Activated naive CD4-positive, alpha-beta T cell treated with anti-CD3 and anti-CD28 coated beads for 36 hours (primary cell): ENCODE data around the gene MEIOB. TPM values are rescaled to one million over a fixed set of nuclear protein-coding genes. Genes with fewer than 3 reads are reported as not detected.
A peak's percentile ranks its signal among the peaks of the same experiment; 100 is the strongest.

ENCODE experiments used
- CTCF ChIA-PET: fragments of 350-600 bp; sonication (Branson Sonifier 250); formaldehyde crosslinking; loops from one replicate; lab custom pipeline; 2021; ENCODE audit warnings: antibody characterized with exemption; lab: Charles Lee
- DNase-seq: peaks from one replicate; pipeline ENCODE4 v3.0.0-alpha.2; 2020
- H3K27ac Mint-ChIP-seq: one replicate; pipeline ENCODE4 v1.8.0; 2021; ENCODE audit warnings: mild to moderate bottlenecking, mixed read lengths
- H3K27me3 Mint-ChIP-seq: one replicate; pipeline ENCODE4 v1.8.0; 2021; ENCODE audit warnings: low read depth, mixed read lengths
- H3K36me3 Mint-ChIP-seq: one replicate; pipeline ENCODE4 v1.8.0; 2021; ENCODE audit warnings: low read depth, mixed read lengths
- H3K4me1 Mint-ChIP-seq: one replicate; pipeline ENCODE4 v1.8.0; 2021; ENCODE audit warnings: low read depth, mixed read lengths
- H3K4me3 Mint-ChIP-seq: one replicate; pipeline ENCODE4 v1.8.0; 2021; ENCODE audit warnings: mild to moderate bottlenecking, moderate library complexity, mixed read lengths
- H3K9me3 Mint-ChIP-seq: one replicate; pipeline ENCODE4 v1.8.0; 2021; ENCODE audit warnings: mixed read lengths
- intact Hi-C: fragments of 100-400 bp; cut with micrococcal nuclease; formaldehyde crosslinking; loops from one replicate; pipeline ENCODE4 v1.15.1; 2023
- total RNA-seq, 2 experiments: library from RNA; stranded (reverse); gene quantifications; one replicate each; pipeline ENCODE4 v1.2.3, GENCODE V29; 2021

Gene MEIOB
- total RNA-seq, 2 experiments from 2014 or later = 0.52 to 0.76 TPM

- CTCF ChIA-PET = interaction anchor here (0.6 to 1.3 kb wide), 4 partner anchors 9 to 66 kb away, joined by 3 to 7 read pairs (median 4); no protein-coding TSS in a partner anchor
- no peaks in the 10 kb centered on the region for H3K36me3 Mint-ChIP-seq
- H3K27ac Mint-ChIP-seq = no peak overlapping the region
- no peaks in the 10 kb centered on the region for H3K9me3 Mint-ChIP-seq
- no peak for DNase-seq
- no peak overlapping the region for H3K4me3 Mint-ChIP-seq
- H3K4me1 Mint-ChIP-seq = no peaks in the 10 kb centered on the region
- no peaks in the 10 kb centered on the region for H3K27me3 Mint-ChIP-seq
- intact Hi-C loops = loop anchor here (1.0 to 2.0 kb wide), 2 partner anchors 51 to 65 kb away; no protein-coding TSS in a partner anchor
These were observed 8.1 kb downstream of the MEIOB start for GRCh38 chr16:1863681-1864460.

GRCh38 chr16:1862394-1862793 lies 9.6 kb downstream of the MEIOB start:
- peaks cover under 1% of the 10 kb centered on the region for H3K4me1 Mint-ChIP-seq
- H3K27ac Mint-ChIP-seq = no peak overlapping the region
- H3K36me3 Mint-ChIP-seq = no peaks in the 10 kb centered on the region
- no peak for DNase-seq
- no peak overlapping the region for H3K4me3 Mint-ChIP-seq
- no peaks in the 10 kb centered on the region for H3K9me3 Mint-ChIP-seq
- no peaks in the 10 kb centered on the region for H3K27me3 Mint-ChIP-seq
- intact Hi-C loops = no loop called here
- CTCF ChIA-PET = interaction anchor here (0.6 to 1.1 kb wide), 5 partner anchors 15 to 1100 kb away, joined by 3 to 4 read pairs (median 3); no protein-coding TSS in a partner anchor

DNA sequence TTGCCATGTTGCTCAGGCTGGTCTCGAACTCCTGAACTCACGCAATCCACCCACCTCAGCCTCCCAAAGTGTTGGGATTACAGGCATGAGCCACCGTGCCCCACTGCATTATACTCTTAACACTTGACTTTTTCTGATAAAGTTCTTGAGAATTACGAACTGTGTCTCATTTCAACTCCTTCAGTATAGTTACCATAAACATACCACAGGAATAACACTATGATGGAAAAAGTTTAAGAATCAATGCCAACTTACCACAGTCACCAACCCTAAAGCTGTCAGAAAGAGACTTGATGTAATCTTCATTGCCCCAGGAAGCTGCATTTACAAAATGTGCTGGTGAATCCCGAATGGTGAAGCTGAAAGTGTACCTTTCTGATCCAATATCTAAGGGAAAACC lies 10.2 kb downstream of the MEIOB start:
- CTCF ChIA-PET = interaction anchor here (0.6 kb wide), 1 partner anchor 1100 kb away, joined by 3 read pairs; no protein-coding TSS in a partner anchor
- intact Hi-C loops = no loop called here
- no peaks in the 10 kb centered on the region for H3K27me3 Mint-ChIP-seq
- H3K9me3 Mint-ChIP-seq = no peaks in the 10 kb centered on the region
- no peak overlapping the region for H3K27ac Mint-ChIP-seq
- H3K4me3 Mint-ChIP-seq = no peak overlapping the region
- no peaks in the 10 kb centered on the region for H3K36me3 Mint-ChIP-seq
- DNase-seq = no peak
- H3K4me1 Mint-ChIP-seq = peaks cover 5% of the 10 kb centered on the region

GRCh38 chr16:1859650-1860049 lies 12.3 kb downstream of the MEIOB start:
- intact Hi-C loops = loop anchor here (5.0 to 10.0 kb wide), 3 partner anchors 83 to 295 kb away; partner anchors contain the start of genes MSRB1, TRAF7 and ZNF598
- CTCF ChIA-PET = interaction anchor here (0.7 to 1.0 kb wide), 4 partner anchors 34 to 70 kb away, joined by 3 read pairs; no protein-coding TSS in a partner anchor
- H3K4me1 Mint-ChIP-seq = peaks cover 18% of the 10 kb centered on the region
- no peak overlapping the region for H3K27ac Mint-ChIP-seq
- DNase-seq = no peak
- no peak overlapping the region for H3K4me3 Mint-ChIP-seq
- no peaks in the 10 kb centered on the region for H3K9me3 Mint-ChIP-seq
- no peaks in the 10 kb centered on the region for H3K27me3 Mint-ChIP-seq
- no peaks in the 10 kb centered on the region for H3K36me3 Mint-ChIP-seq

GRCh38 chr16:1858189-1858865 lies 13.6 kb downstream of the MEIOB start:
- Mint-ChIP-seq H3K27ac (no peak overlapping the region), H3K9me3 (no peaks in the 10 kb centered on the region), H3K4me1 (peaks cover 22% of the 10 kb centered on the region), H3K4me3 (no peak overlapping the region), H3K27me3 (no peaks in the 10 kb centered on the region), H3K36me3 (no peaks in the 10 kb centered on the region)
- intact Hi-C loops = loop anchor here (5.0 to 10.0 kb wide), 3 partner anchors 84 to 296 kb away; partner anchors contain the start of genes MSRB1, TRAF7 and ZNF598
- DNase-seq = no peak
- CTCF ChIA-PET = interaction anchor here (1.6 kb wide), 1 partner anchor 71 kb away, joined by 6 read pairs; no protein-coding TSS in a partner anchor

DNA sequence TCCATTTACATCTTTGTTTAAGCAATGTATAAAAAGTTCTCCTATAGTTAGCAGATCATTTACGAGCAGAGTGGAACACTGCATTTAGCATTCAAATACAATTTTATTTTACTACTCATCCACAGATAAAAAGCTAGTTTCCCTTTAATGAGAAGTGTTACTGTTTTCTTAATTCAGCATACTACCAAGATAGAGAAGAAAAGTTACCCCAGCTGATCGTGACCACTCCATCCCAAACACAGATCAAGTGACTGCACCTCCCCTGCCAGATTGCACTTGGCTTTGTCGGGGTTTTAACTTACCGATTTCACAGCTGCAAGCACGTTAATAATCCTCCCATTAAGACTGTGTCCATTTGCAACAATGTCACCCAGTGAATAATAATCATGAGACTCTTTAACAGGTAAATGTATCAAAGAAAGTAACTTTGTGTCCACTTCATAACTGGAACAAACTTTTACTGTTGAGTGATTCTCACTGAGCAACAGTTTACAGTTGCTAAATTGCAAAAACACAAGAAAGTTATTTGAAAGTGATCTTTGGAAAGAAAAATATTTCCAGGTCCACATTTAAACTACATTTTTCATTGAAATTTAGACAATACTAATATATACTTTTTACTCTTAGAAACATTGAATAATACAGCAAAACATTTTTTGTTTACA lies 14.4 kb downstream of the MEIOB start:
- Mint-ChIP-seq H3K4me1 (peaks cover 22% of the 10 kb centered on the region), H3K27ac (peak overlapping the region; percentile 50), H3K27me3 (no peaks in the 10 kb centered on the region), H3K4me3 (no peak overlapping the region), H3K9me3 (no peaks in the 10 kb centered on the region), H3K36me3 (no peaks in the 10 kb centered on the region)
- DNase-seq = no peak
- CTCF ChIA-PET = interaction anchor here (1.6 kb wide), 1 partner anchor 72 kb away, joined by 6 read pairs; no protein-coding TSS in a partner anchor
- intact Hi-C loops = loop anchor here (5.0 to 10.0 kb wide), 3 partner anchors 85 to 297 kb away; partner anchors contain the start of genes MSRB1, TRAF7 and ZNF598

DNA sequence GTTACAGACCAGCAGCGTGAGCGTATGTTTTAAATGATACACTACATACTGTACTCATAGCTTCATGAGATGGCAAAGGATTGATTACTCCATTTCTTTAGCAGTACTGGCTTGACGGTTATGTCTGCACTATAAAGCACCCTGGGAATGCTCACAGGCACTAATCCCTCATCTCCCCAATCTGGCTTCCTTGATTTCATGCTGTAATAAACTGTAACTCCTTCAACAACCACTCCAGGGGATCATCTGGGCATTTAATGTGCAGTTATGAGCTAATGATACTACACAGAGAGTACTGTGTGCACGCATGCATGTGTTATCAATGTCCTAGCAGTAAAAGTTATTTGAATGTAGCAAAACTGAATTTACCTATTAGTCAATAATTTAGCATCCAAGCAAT lies 20.2 kb downstream of the MEIOB start:
- H3K4me3 Mint-ChIP-seq = no peak overlapping the region
- CTCF ChIA-PET = no interaction called here
- intact Hi-C loops = loop anchor here (10.0 kb wide), 1 partner anchor 303 kb away; the partner anchor contains the start of gene TRAF7
- no peaks in the 10 kb centered on the region for H3K36me3 Mint-ChIP-seq
- no peaks in the 10 kb centered on the region for H3K27me3 Mint-ChIP-seq
- H3K27ac Mint-ChIP-seq = no peak overlapping the region
- peaks cover 16% of the 10 kb centered on the region for H3K4me1 Mint-ChIP-seq
- no peaks in the 10 kb centered on the region for H3K9me3 Mint-ChIP-seq
- no peak for DNase-seq

DNA sequence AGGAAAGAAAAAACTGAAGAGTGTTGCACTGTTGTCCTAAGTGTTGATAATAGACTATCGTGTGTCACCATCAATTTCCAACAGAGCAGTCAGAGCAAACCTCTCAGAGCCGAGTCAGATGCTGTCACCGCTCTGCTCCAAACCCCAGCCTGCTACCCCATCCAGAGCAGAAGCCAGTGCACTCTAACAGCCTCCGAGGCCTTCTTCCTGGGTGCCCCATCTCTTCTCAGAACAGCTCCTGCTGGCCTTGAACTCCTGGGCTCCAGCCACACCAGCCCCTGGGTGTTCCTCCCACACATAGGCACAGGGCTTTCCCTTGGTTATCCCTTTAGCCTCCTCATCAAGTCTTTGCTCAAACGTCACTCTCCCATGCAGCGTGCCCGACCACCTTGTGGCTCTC lies 21.0 kb downstream of the MEIOB start:
- H3K27ac Mint-ChIP-seq = no peak overlapping the region
- CTCF ChIA-PET = no interaction called here
- H3K27me3 Mint-ChIP-seq = no peaks in the 10 kb centered on the region
- intact Hi-C loops = loop anchor here (10.0 kb wide), 1 partner anchor 304 kb away; the partner anchor contains the start of gene TRAF7
- H3K4me1 Mint-ChIP-seq = peaks cover 16% of the 10 kb centered on the region
- no peaks in the 10 kb centered on the region for H3K9me3 Mint-ChIP-seq
- no peaks in the 10 kb centered on the region for H3K36me3 Mint-ChIP-seq
- H3K4me3 Mint-ChIP-seq = no peak overlapping the region
- DNase-seq = no peak

- no peak overlapping the region for H3K4me3 Mint-ChIP-seq
- peaks cover 2% of the 10 kb centered on the region for H3K27me3 Mint-ChIP-seq
- no peak overlapping the region for H3K27ac Mint-ChIP-seq
- no peaks in the 10 kb centered on the region for H3K4me1 Mint-ChIP-seq
- H3K9me3 Mint-ChIP-seq = no peaks in the 10 kb centered on the region
- no peak for DNase-seq
- no peaks in the 10 kb centered on the region for H3K36me3 Mint-ChIP-seq
- CTCF ChIA-PET = no interaction called here
- intact Hi-C loops = no loop called here
These were observed 25.5 kb downstream of the MEIOB start for GRCh38 chr16:1846416-1846815.

DNA sequence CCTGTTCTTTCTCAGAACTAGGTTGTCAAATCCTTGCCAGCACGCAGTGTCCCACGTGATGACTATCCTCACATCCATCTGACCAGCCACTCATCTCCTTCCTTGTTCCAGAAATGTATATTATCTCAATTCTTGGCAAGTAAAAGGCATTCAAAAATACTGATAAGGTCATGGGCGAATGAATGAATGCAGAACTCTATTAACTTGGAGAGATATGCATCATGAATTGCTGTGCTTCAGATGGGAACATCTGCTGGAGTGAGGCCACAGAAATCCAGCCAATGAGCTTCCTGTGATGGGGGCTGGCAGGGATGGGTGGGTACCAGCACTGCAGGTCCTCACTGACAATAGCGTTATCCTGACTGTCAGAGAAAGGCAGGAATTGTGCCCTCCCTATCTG lies 26.0 kb downstream of the MEIOB start:
- intact Hi-C loops = no loop called here
- Mint-ChIP-seq H3K27me3 (peaks cover 2% of the 10 kb centered on the region), H3K4me3 (no peak overlapping the region), H3K36me3 (no peaks in the 10 kb centered on the region), H3K27ac (no peak overlapping the region), H3K9me3 (no peaks in the 10 kb centered on the region), H3K4me1 (no peaks in the 10 kb centered on the region)
- no peak for DNase-seq
- CTCF ChIA-PET = no interaction called here

GRCh38 chr16:1839554-1839953 lies 32.4 kb downstream of the MEIOB start:
- Mint-ChIP-seq H3K4me1 (no peaks in the 10 kb centered on the region), H3K27me3 (no peaks in the 10 kb centered on the region), H3K4me3 (no peak overlapping the region), H3K27ac (no peak overlapping the region), H3K9me3 (no peaks in the 10 kb centered on the region), H3K36me3 (no peaks in the 10 kb centered on the region)
- DNase-seq = no peak
- intact Hi-C loops = no loop called here
- CTCF ChIA-PET = interaction anchor here (0.9 kb wide), 1 partner anchor 26 kb away, joined by 7 read pairs; no protein-coding TSS in a partner anchor

GRCh38 chr16:1834096-1834495 lies 37.9 kb downstream of the MEIOB start:
- no peak for DNase-seq
- no peaks in the 10 kb centered on the region for H3K27me3 Mint-ChIP-seq
- H3K4me3 Mint-ChIP-seq = no peak overlapping the region
- peaks cover 17% of the 10 kb centered on the region for H3K4me1 Mint-ChIP-seq
- H3K27ac Mint-ChIP-seq = no peak overlapping the region
- no peaks in the 10 kb centered on the region for H3K9me3 Mint-ChIP-seq
- no peaks in the 10 kb centered on the region for H3K36me3 Mint-ChIP-seq
- CTCF ChIA-PET = no interaction called here
- intact Hi-C loops = no loop called here
